A549 (cell line): ENCODE results near the gene ATOSB. TPM values are rescaled to one million over a fixed set of nuclear protein-coding genes. Genes with fewer than 3 reads are reported as not detected.

ENCODE experiments used
- ATAC-seq, 2 experiments: fragments of 200-7000 bp in 1 of 2; fragments of >200 bp in 1 of 2; cut with Nextera tagmentation in 1 of 2; cut with Tn5 transposase in 1 of 2; 3 replicates each; pipeline versions ENCODE4 v1.8.0 to v1.9.1; 2018 to 2020; ENCODE audit warnings: mild to moderate bottlenecking in 1 of 2, moderate library complexity in 1 of 2
- CTCF ChIA-PET: fragments of 300-600 bp; sonication (Branson Sonifier 250); formaldehyde crosslinking; extraction: SDS; loops from one replicate; lab custom pipeline; 2021; ENCODE audit warnings: antibody characterized with exemption, inconsistent platforms; lab: Yijun Ruan, JAX
- POLR2A ChIA-PET: fragments of 350-600 bp; formaldehyde crosslinking; extraction: SDS; loops from one replicate; lab custom pipeline; 2021; ENCODE audit warnings: antibody characterized with exemption, inconsistent platforms; lab: Yijun Ruan, JAX
- DNase-seq, 2 experiments: peaks; one replicate each; pipeline versions ENCODE4 v3.0.0 to v3.0.0-alpha.2; 2011 to 2016; ENCODE audit warnings: low read depth in 1 of 2, low spot score in 1 of 2
- FAIRE-seq: peaks from 2 replicates; lab custom pipeline; 2011; peaks lifted over from hg19 to GRCh38; lab: Jason Lieb, UNC
- H3K27ac ChIP-seq, 2 experiments: fragments of >200 bp; sonication (Bioruptor Twin); formaldehyde crosslinking; 3 replicates each; pipeline ENCODE4 v1.5.1; 2016 to 2017
- H3K4me1 ChIP-seq: fragments of >200 bp; sonication (Bioruptor Twin); formaldehyde crosslinking; 3 replicates; pipeline ENCODE4 v1.6.1; 2016
- H3K4me2 ChIP-seq: fragments of >200 bp; sonication (Bioruptor Twin); formaldehyde crosslinking; 3 replicates; pipeline ENCODE4 v1.6.1; 2016
- H3K4me3 ChIP-seq: fragments of >200 bp; sonication (Bioruptor Twin); formaldehyde crosslinking; 3 replicates; pipeline ENCODE4 v1.5.1; 2016
- H3K9me3 ChIP-seq: fragments of >200 bp; sonication (Bioruptor Twin); formaldehyde crosslinking; 3 replicates; pipeline ENCODE4 v1.6.1; 2016
- BHLHE40 ChIP-seq: IDR thresholded peaks from 2 replicates; pipeline ENCODE4 v1.6.1; 2012; ENCODE audit warnings: low read depth, low read length, inconsistent platforms
- CHD2 ChIP-seq: fragments of 150-350 bp; IDR thresholded peaks from 2 replicates; pipeline ENCODE4 v1.6.1; 2014; ENCODE audit warnings: low read length; ENCODE audit not compliant: partially characterized antibody
- EHMT2 ChIP-seq: fragments of 200-600 bp; sonication (generic); IDR thresholded peaks from 2 replicates; pipeline ENCODE4 v1.6.1; 2016; ENCODE audit warnings: antibody characterized with exemption, low read depth, mild to moderate bottlenecking, moderate library complexity
- ESRRA ChIP-seq: fragments of 150-350 bp; IDR thresholded peaks from 2 replicates; pipeline ENCODE4 v1.6.1; 2014; ENCODE audit warnings: mild to moderate bottlenecking, low read length, borderline replicate concordance
- FOSB ChIP-seq: fragments of 250-450 bp; sonication (Bioruptor Pico); IDR thresholded peaks from 2 replicates; pipeline ENCODE4 v1.5.0; 2020; ENCODE audit warnings: mild to moderate bottlenecking, moderate library complexity
- FOSL2 ChIP-seq, 2 experiments: fragments of 450-650 bp in 1 of 2; fragments of >200 bp in 1 of 2; sonication (Bioruptor Twin) in 1 of 2; formaldehyde crosslinking; IDR thresholded peaks; 2 replicates each; pipeline versions ENCODE4 v1.5.0 to v1.6.1; 2016 to 2020; ENCODE audit warnings: mild to moderate bottlenecking in 1 of 2, moderate library complexity in 1 of 2
- GATA3 ChIP-seq: IDR thresholded peaks from 2 replicates; pipeline ENCODE4 v1.6.1; 2012; ENCODE audit warnings: borderline replicate concordance
- HDAC2 ChIP-seq: fragments of 200-600 bp; sonication (generic); IDR thresholded peaks from 2 replicates; pipeline ENCODE4 v1.6.1; 2016
- HEYL ChIP-seq: fragments of 250-450 bp; sonication (Bioruptor Pico); IDR thresholded peaks from 2 replicates; pipeline ENCODE4 v1.8.0; 2021; ENCODE audit warnings: mild to moderate bottlenecking, moderate library complexity
- JUN ChIP-seq, 2 experiments: fragments of >200 bp; sonication (Bioruptor Twin); formaldehyde crosslinking; IDR thresholded peaks; 2 replicates in 1 of 2; 3 replicates in 1 of 2; pipeline ENCODE4 v1.6.1; 2016 to 2017
- NFE2L2 ChIP-seq: fragments of 150-350 bp; conservative IDR thresholded peaks from 2 replicates; pipeline ENCODE4 v1.6.1; 2014; ENCODE audit warnings: low read length
- NR3C1 ChIP-seq: fragments of >200 bp; sonication (Bioruptor Twin); formaldehyde crosslinking; IDR thresholded peaks from 3 replicates; pipeline ENCODE4 v1.6.1; 2017
- PHF8 ChIP-seq: fragments of 200-600 bp; sonication (generic); IDR thresholded peaks from 2 replicates; pipeline ENCODE4 v1.6.1; 2016; ENCODE audit warnings: low read depth, mild to moderate bottlenecking, antibody characterized with exemption, moderate library complexity, borderline replicate concordance
- RFX5 ChIP-seq: fragments of 450-650 bp; IDR thresholded peaks from 2 replicates; pipeline ENCODE4 v1.7.1; 2014; ENCODE audit warnings: antibody characterized with exemption, mild to moderate bottlenecking, moderate library complexity
- SMC3 ChIP-seq: fragments of >200 bp; sonication (Bioruptor Twin); formaldehyde crosslinking; IDR thresholded peaks from 3 replicates; pipeline ENCODE4 v1.6.1; 2018; ENCODE audit warnings: inconsistent platforms
- ZFP36 ChIP-seq: fragments of 450-650 bp; IDR thresholded peaks from 2 replicates; pipeline ENCODE4 v1.6.1; 2014; ENCODE audit warnings: borderline replicate concordance; ENCODE audit not compliant: partially characterized antibody
- ZNF302 ChIP-seq: fragments of 250-450 bp; sonication (Bioruptor Pico); IDR thresholded peaks from 2 replicates; pipeline ENCODE4 v1.9.0; 2021; ENCODE audit warnings: inconsistent platforms, mild to moderate bottlenecking, moderate library complexity
- WGBS: methylation state at CpG from one replicate; pipeline ENCODE4 v1.1.6; 2017; ENCODE audit errors: missing lambda C conversion rate; 5-methylcytosine and 5-hydroxymethylcytosine counted together
- polyA plus RNA-seq, 4 experiments: library from polyadenylated mRNA; depleted of rRNA in 3 of 4; stranded (reverse); fragments of >200 nt; fragmentation: RNase III in 1 of 4; extraction: RNeasy Plus Mini Kit Qiagen cat#74134 plus additional on column Dnase treatment in 1 of 4; gene quantifications; 2 replicates in 3 of 4; 3 replicates in 1 of 4; pipeline ENCODE4 v1.2.3, GENCODE V29; 2011 to 2017
- TF ChIP-seq, protein P1 (sequence below): IDR thresholded peaks from 2 replicates; pipeline ENCODE4 v1.6.1; 2012
- TF ChIP-seq, protein P2 (sequence below): fragments of 250-450 bp; sonication (Bioruptor Pico); IDR thresholded peaks from 2 replicates; pipeline ENCODE4 v1.5.0; 2020; ENCODE audit warnings: low read depth, mild to moderate bottlenecking, moderate library complexity
- TF ChIP-seq, protein P3 (sequence below): fragments of >200 bp; sonication (Bioruptor Twin); formaldehyde crosslinking; IDR thresholded peaks from 2 replicates; pipeline ENCODE4 v1.6.1; 2016
- TF ChIP-seq, protein P4 (sequence below): IDR thresholded peaks from 2 replicates; pipeline ENCODE4 v1.6.1; 2012
- TF ChIP-seq, protein P5 (sequence below): fragments of 200-600 bp; sonication (generic); IDR thresholded peaks from 2 replicates; pipeline ENCODE4 v1.6.1; 2016; ENCODE audit warnings: antibody characterized with exemption, mild to moderate bottlenecking, moderate library complexity
- TF ChIP-seq, protein P6 (sequence below): fragments of 150-350 bp; IDR thresholded peaks from 2 replicates; pipeline ENCODE4 v1.6.1; 2014; ENCODE audit warnings: low read depth, mild to moderate bottlenecking, low read length

ATOSB gene
- polyA plus RNA-seq, 2 of the 4 experiments (the other 2 are of a cell fraction), result 11.8 to 14.0 TPM

DNA sequence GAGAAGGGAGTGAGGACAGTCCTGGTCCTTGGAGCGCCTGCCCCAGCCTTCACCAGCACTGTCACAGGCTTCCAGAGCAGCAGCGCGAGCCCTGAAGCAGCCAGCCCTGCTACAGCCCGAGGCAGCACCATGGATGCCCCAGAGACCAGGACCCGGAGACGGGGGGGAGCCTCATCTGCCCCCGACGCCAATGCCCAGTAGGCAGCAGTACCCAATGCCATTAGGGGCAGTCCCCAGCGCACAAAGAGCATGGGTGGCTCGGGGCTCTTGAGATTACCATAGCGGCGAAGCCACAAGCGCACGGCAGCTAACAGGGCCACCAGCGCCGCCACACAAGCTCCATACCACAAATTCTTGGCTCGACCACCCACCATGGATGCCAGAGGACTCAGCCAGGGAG is 24.1 kb downstream of the ATOSB start:
- Histone ChIP-seq H3K27ac (no peak overlapping the region), H3K4me1 (peaks cover 9% of the 10 kb centered on the region), H3K9me3 (no peaks in the 10 kb centered on the region), H3K4me3 (no peak overlapping the region), H3K4me2 (no peak overlapping the region)
- CTCF ChIA-PET, result interaction anchor here (1.0 to 7.3 kb wide), 6 partner anchors 9 to 192 kb away, joined by 4 to 99 read pairs (median 8); partner anchors contain the start of gene FANCG
- POLR2A ChIA-PET, result interaction anchor here (1.0 to 7.2 kb wide), 3 partner anchors 11 to 19 kb away, joined by 3 to 63 read pairs (median 9); partner anchors contain the start of genes FANCG and VCP
- FAIRE-seq (no peak), ATAC-seq (no peak), DNase-seq (no peak)
- TF ChIP-seq FOSL2 (IDR thresholded peaks at IDR 0.05), result no peak
- TF ChIP-seq FOSL2 (CRISPR knock-in tag; IDR thresholded peaks at IDR 0.05), result no peak
- WGBS, result 94% methylated on average over 16 of the region's 17 CpGs

DNA sequence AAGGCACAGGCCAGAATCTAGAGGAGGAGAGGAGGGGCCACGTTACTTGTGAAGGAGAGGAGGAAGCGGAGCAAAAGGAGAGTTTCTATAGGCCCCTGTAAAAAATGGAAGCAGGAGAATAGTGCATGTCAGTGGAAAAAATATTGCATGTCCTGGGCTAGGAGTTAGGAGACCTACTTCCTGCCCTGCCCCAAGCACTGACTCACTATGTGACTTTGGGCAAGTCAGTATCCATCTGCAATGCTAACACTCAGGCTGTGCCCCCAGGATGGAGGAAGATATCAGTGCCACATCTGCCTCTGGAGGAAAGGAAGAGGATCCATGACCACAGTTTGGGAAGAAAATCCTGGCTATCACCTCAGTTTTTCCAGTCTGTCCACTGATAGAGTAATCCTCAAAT is 26.2 kb downstream of the ATOSB start:
- DNase-seq (no peak), ATAC-seq (no peak), FAIRE-seq (no peak)
- ChIA-PET CTCF (no interaction called here), POLR2A (interaction anchor here (1.0 kb wide), 1 partner anchor 9 kb away, joined by 13 read pairs; the partner anchor contains the start of gene FANCG)
- Histone ChIP-seq H3K4me3 (no peak overlapping the region), H3K4me1 (no peaks in the 10 kb centered on the region), H3K27ac (no peak overlapping the region), H3K4me2 (no peak overlapping the region), H3K9me3 (no peaks in the 10 kb centered on the region)
- TF ChIP-seq, protein P1, sequence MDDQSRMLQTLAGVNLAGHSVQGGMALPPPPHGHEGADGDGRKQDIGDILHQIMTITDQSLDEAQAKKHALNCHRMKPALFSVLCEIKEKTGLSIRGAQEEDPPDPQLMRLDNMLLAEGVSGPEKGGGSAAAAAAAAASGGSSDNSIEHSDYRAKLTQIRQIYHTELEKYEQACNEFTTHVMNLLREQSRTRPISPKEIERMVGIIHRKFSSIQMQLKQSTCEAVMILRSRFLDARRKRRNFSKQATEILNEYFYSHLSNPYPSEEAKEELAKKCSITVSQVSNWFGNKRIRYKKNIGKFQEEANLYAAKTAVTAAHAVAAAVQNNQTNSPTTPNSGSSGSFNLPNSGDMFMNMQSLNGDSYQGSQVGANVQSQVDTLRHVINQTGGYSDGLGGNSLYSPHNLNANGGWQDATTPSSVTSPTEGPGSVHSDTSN, result no peak
- no peak for TF ChIP-seq GATA3
- TF ChIP-seq EHMT2, result no peak
- TF ChIP-seq, protein P2, sequence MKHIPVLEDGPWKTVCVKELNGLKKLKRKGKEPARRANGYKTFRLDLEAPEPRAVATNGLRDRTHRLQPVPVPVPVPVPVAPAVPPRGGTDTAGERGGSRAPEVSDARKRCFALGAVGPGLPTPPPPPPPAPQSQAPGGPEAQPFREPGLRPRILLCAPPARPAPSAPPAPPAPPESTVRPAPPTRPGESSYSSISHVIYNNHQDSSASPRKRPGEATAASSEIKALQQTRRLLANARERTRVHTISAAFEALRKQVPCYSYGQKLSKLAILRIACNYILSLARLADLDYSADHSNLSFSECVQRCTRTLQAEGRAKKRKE (CRISPR knock-in tag), result no peak
- TF ChIP-seq CHD2, result no peak
- no peak for TF ChIP-seq ZFP36
- TF ChIP-seq FOSB (CRISPR knock-in tag), result no peak
- no peak for TF ChIP-seq ZNF302 (CRISPR knock-in tag)
- TF ChIP-seq, protein P3, sequence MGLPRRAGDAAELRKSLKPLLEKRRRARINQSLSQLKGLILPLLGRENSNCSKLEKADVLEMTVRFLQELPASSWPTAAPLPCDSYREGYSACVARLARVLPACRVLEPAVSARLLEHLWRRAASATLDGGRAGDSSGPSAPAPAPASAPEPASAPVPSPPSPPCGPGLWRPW, result no peak
- no peak for TF ChIP-seq BHLHE40
- no peak for TF ChIP-seq PHF8
- TF ChIP-seq FOSL2 (IDR thresholded peaks at IDR 0.05), result no peak
- TF ChIP-seq FOSL2 (CRISPR knock-in tag; IDR thresholded peaks at IDR 0.05), result no peak
- no peak for TF ChIP-seq JUN (IDR thresholded peaks at IDR 0.05)
- TF ChIP-seq NFE2L2, result no peak
- 88% methylated on average over 2 of the region's 2 CpGs for WGBS

DNA sequence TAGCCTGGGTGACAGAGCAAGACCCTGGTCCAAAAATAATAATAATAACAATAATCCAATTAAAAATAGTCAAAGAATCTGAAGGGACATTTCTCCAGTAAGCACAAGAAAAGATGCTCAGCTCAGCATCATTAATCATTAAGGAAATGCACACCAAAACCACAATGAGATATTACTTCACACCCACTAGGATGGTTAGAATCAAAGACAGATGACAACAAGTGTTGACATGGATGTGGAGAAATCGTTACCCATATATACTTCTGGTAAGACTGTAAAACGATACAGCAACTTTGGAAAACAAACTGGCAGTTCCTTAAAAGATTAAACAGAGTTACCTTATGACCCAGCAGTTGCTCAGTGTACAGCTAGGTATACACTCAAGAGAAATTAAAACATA is 30.6 kb downstream of the ATOSB start:
- CTCF ChIA-PET, result interaction anchor here (1.0 to 1.2 kb wide), 2 partner anchors 10 to 325 kb away, joined by 3 read pairs; no protein-coding TSS in a partner anchor
- POLR2A ChIA-PET, result no interaction called here
- DNase-seq (no peak), FAIRE-seq (no peak), ATAC-seq (no peak)
- no peaks in the 10 kb centered on the region for H3K9me3 ChIP-seq
- no peak overlapping the region for H3K4me3 ChIP-seq
- TF ChIP-seq, protein P4, sequence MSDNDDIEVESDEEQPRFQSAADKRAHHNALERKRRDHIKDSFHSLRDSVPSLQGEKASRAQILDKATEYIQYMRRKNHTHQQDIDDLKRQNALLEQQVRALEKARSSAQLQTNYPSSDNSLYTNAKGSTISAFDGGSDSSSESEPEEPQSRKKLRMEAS, result no peak
- TF ChIP-seq, protein P5, sequence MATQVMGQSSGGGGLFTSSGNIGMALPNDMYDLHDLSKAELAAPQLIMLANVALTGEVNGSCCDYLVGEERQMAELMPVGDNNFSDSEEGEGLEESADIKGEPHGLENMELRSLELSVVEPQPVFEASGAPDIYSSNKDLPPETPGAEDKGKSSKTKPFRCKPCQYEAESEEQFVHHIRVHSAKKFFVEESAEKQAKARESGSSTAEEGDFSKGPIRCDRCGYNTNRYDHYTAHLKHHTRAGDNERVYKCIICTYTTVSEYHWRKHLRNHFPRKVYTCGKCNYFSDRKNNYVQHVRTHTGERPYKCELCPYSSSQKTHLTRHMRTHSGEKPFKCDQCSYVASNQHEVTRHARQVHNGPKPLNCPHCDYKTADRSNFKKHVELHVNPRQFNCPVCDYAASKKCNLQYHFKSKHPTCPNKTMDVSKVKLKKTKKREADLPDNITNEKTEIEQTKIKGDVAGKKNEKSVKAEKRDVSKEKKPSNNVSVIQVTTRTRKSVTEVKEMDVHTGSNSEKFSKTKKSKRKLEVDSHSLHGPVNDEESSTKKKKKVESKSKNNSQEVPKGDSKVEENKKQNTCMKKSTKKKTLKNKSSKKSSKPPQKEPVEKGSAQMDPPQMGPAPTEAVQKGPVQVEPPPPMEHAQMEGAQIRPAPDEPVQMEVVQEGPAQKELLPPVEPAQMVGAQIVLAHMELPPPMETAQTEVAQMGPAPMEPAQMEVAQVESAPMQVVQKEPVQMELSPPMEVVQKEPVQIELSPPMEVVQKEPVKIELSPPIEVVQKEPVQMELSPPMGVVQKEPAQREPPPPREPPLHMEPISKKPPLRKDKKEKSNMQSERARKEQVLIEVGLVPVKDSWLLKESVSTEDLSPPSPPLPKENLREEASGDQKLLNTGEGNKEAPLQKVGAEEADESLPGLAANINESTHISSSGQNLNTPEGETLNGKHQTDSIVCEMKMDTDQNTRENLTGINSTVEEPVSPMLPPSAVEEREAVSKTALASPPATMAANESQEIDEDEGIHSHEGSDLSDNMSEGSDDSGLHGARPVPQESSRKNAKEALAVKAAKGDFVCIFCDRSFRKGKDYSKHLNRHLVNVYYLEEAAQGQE, result no peak
- no peak for TF ChIP-seq ESRRA
- no peak for TF ChIP-seq RFX5
- TF ChIP-seq, protein P6, sequence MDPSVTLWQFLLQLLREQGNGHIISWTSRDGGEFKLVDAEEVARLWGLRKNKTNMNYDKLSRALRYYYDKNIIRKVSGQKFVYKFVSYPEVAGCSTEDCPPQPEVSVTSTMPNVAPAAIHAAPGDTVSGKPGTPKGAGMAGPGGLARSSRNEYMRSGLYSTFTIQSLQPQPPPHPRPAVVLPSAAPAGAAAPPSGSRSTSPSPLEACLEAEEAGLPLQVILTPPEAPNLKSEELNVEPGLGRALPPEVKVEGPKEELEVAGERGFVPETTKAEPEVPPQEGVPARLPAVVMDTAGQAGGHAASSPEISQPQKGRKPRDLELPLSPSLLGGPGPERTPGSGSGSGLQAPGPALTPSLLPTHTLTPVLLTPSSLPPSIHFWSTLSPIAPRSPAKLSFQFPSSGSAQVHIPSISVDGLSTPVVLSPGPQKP, result no peak
- TF ChIP-seq SMC3, result no peak
- TF ChIP-seq NR3C1, result no peak
- TF ChIP-seq HEYL (CRISPR knock-in tag), result no peak
- TF ChIP-seq HDAC2, result no peak
- TF ChIP-seq GATA3, result no peak
- H3K4me2 ChIP-seq, result no peak overlapping the region
- H3K27ac ChIP-seq, result no peak overlapping the region
- H3K4me1 ChIP-seq, result 0 out of 3 replicates have a peak, but pooled peaks cover 5% of the 10 kb centered on the region
- WGBS, result 85% methylated on average over 2 of the region's 2 CpGs
